ENCODE results near the gene SULT1B1.

Gene SULT1B1

GRCh38 chr4:69748173-69748572, 12.2 kb downstream of the SULT1B1 start:
- DNase-seq, result no peak

GRCh38 chr4:69744157-69744478, 16.3 kb downstream of the SULT1B1 start:
- no peak for DNase-seq

DNA sequence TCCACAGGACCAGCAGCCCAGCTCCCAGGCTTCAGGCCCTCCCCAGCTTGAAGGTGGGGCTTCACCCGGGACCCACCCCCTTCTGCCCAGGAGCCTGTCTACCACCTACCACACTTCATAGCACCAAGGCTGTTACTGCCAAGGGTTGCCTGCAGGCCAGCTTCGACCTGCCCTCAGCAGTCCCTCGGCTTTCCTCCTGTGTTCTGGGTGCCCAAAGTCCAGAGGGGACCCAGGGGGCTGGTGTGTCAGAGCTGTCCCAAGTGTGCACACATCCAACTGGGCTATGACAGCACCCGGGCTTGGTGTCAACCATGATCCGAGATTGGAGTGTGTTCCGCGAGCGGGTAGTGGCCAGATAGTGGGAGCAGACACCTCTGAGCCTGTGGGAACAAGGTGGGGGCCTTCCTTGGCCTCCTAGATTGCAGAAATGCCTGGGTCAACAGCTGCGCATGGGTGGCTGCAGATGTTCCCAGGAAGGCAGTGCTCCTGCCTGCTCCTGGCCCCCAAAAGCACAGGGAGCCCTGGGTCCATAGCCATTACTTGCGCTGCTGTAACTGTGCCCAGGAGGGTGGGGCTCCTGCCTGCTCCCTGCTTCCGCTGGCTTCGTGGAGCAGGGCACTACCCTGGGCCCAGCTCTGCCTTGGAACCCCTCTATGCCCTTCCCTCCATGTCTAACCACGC, 16.8 kb downstream of the SULT1B1 start:
- no peak for DNase-seq

GRCh38 chr4:69742596-69742995, 17.8 kb downstream of the SULT1B1 start:
- no peak for DNase-seq

DNA sequence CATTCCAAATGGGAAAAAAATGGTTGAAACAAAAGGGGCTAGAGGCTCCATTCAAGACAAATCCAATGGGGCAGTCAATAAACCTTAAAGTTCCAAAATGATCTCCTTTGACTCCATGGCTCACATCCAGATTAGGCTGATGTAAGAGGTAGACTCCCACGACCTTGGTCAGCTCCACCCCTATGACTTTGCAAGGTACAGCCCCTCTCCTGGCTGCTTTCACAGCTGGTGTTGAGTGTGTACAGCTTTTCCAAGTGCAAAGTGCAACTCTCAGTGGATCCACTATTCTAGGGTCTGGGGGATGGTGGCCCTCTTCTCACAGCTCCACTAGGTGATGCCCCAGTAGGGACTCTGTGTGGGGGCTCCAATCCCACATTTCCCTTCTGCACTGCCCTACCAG, 21.5 kb downstream of the SULT1B1 start:
- no peak for DNase-seq

GRCh38 chr4:69735119-69735518, 25.3 kb downstream of the SULT1B1 start:
- no peak for DNase-seq

DNA sequence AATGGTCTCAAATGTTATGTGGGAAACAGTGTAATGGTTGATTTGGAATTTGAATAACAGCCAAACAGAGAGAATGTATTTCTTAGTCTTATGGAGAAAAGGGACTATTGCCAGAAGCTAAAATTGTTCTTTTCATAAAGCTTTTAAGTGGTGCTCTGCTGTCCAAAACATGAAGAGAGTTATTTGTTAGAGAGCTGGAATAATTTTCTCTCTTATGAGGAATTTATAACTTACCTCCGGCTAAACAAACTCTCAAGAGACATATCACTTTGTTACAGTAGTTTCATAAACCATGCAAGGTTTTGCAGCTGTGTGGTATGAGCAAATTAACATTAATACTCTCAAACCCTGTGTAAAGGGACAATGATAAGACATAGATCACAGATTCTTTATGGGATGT, 28.6 kb downstream of the SULT1B1 start:
- DNase-seq, result no peak

GRCh38 chr4:69731241-69731640, 29.2 kb downstream of the SULT1B1 start:
- DNase-seq, result no peak

- DNase-seq, result no peak
Measured at GRCh38 chr4:69730002-69730401, 30.4 kb downstream of the SULT1B1 start.

GRCh38 chr4:69727926-69728325, 32.5 kb downstream of the SULT1B1 start:
- no peak for DNase-seq

- no peak for DNase-seq
Measured at GRCh38 chr4:69727426-69727825, 33.0 kb downstream of the SULT1B1 start.

DNA sequence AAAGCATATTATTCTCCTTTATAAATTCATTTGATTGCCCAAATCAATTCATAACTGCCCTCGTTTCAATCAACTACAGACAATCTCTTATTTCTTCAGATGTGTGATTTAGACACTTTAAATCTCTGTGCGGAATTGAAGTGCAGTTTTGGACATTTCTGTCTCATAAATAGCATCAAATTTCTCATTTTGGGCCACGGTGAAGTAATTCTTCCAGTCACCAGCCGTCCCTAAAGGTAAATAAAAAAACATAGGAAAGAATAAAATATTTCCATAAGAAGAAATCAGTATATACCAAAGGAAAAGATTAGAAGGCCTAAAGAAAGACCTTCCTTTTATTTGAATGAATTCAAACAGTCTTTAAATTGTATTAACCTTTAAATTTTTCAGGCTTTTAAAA, 33.4 kb downstream of the SULT1B1 start:
- DNase-seq, result no peak

- no peak for DNase-seq
Measured at GRCh38 chr4:69718396-69719271, 41.8 kb downstream of the SULT1B1 start.

GRCh38 chr4:69717778-69718177, 42.6 kb downstream of the SULT1B1 start:
- DNase-seq, result no peak

DNA sequence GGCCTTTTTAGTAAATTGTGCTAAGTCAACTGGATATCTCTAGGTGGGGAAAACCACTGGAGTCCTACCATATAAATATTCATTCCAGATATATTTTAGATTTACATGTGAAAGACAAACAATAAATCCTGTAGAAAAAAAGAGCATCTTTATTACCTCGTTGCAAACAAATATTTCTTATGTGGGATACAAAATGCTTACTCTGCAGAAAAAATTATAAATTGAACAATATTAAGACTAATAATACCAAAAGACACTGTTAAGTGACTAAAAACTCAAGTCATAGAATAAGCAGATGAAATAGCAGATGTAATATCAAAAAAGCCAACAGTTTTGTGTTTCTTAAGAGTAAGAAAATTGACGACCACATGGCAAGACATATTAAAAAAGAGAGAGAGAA, 43.8 kb downstream of the SULT1B1 start:
- no peak for DNase-seq

- DNase-seq, result peak; percentile 23
Measured at GRCh38 chr4:69714086-69714485, 46.3 kb downstream of the SULT1B1 start.

GRCh38 chr4:69713593-69713992, 46.8 kb downstream of the SULT1B1 start:
- DNase-seq, result no peak

- DNase-seq, result no peak
Measured at GRCh38 chr4:69710580-69710979, 49.8 kb downstream of the SULT1B1 start.

- DNase-seq, result no peak
Measured at GRCh38 chr4:69708211-69708610, 52.2 kb downstream of the SULT1B1 start.

DNA sequence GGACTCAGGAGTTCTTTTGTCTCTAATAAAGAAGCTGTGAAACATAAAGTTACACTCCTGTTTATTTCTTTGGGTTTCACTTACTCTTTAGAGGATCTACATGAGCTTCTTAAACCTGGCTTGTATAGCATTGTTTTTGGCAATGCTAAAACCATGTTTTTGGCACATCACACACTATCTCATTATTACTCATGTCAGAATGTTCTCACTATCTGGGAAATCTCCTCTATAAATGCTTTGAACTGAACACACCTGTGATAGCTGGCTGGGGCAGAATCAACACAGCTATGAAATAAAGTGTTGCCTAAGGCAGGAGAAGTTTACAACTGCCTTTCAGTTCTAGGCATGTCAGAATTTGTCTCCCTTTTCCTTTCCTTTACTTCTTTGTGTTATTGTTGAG, 52.6 kb downstream of the SULT1B1 start:
- DNase-seq, result no peak

- no peak for DNase-seq
Measured at GRCh38 chr4:69702201-69702600, 58.2 kb downstream of the SULT1B1 start.

GRCh38 chr4:69701696-69702095, 58.7 kb downstream of the SULT1B1 start:
- DNase-seq, result no peak

GRCh38 chr4:69697536-69698242, 62.7 kb downstream of the SULT1B1 start:
- no peak for DNase-seq

DNA sequence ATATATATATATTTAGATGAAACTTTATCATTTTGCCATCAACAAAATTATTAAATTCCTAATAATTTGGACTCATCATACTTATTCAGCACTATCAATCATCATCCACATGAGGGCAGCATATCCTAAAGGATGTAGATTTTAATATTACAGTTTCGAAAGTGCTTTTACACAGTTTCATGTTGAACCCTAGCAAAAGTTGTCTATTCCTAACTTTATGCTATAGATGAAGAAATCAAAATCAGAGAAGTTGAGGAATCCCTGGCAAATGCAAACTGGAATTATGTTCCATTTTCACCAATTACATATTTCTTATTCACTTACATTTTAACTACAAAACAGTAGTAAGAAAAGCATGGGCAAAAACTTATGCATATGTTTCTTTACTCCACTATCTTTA, 70.8 kb downstream of the SULT1B1 start:
- DNase-seq, result peak; percentile 4
